RWPE2 (cell line): ENCODE results near the gene STAT5B.
"Not testable (repeated sequence)": the region's sequence is repeated elsewhere in the genome, so short reads cannot be mapped to it uniquely, and the experiment has no call there.

Experiments used
- ATAC-seq: fragments of 200-7000 bp; cut with Tn5 transposase; 3 replicates; pipeline ENCODE4 v1.9.1; 2021; ENCODE audit warnings: low read depth
- DNase-seq: peaks from one replicate; pipeline ENCODE4 v3.0.0-alpha.2; 2020; ENCODE audit warnings: low spot score
- H3K27ac ChIP-seq: fragments of 450-650 bp; 2 replicates; pipeline ENCODE4 v1.5.1; 2017; ENCODE audit warnings: mild to moderate bottlenecking; ENCODE audit not compliant: poor library complexity, severe bottlenecking
- H3K27me3 ChIP-seq: fragments of 250-450 bp; sonication (Bioruptor Pico); 2 replicates; pipeline ENCODE4 v1.5.1; 2021; ENCODE audit warnings: mild to moderate bottlenecking, moderate library complexity; ENCODE audit not compliant: insufficient read depth, poor library complexity, severe bottlenecking
- H3K36me3 ChIP-seq: fragments of 250-450 bp; sonication (Bioruptor Pico); 2 replicates; pipeline ENCODE4 v1.5.1; 2020; ENCODE audit warnings: low read depth, mild to moderate bottlenecking, moderate library complexity
- H3K4me1 ChIP-seq: fragments of 250-450 bp; sonication (Bioruptor Pico); 2 replicates; pipeline ENCODE4 v1.5.1; 2021; ENCODE audit warnings: mild to moderate bottlenecking, moderate library complexity; ENCODE audit not compliant: insufficient read depth, poor library complexity, severe bottlenecking
- H3K4me3 ChIP-seq: fragments of 250-450 bp; sonication (Bioruptor Pico); 2 replicates; pipeline ENCODE4 v1.5.1; 2021; ENCODE audit warnings: mild to moderate bottlenecking, moderate library complexity; ENCODE audit not compliant: severe bottlenecking
- H3K9me3 ChIP-seq: fragments of 250-450 bp; sonication (Bioruptor Pico); 2 replicates; pipeline ENCODE4 v1.5.1; 2021; ENCODE audit warnings: mild to moderate bottlenecking, moderate library complexity; ENCODE audit not compliant: severe bottlenecking
- TF ChIP-seq, protein P1 (sequence below): fragments of 450-650 bp; IDR thresholded peaks from one replicate; pipeline ENCODE4 v1.5.1; 2017; ENCODE audit warnings: mild to moderate bottlenecking, moderate library complexity; ENCODE audit not compliant: poor library complexity, severe bottlenecking

The STAT5B gene

DNA sequence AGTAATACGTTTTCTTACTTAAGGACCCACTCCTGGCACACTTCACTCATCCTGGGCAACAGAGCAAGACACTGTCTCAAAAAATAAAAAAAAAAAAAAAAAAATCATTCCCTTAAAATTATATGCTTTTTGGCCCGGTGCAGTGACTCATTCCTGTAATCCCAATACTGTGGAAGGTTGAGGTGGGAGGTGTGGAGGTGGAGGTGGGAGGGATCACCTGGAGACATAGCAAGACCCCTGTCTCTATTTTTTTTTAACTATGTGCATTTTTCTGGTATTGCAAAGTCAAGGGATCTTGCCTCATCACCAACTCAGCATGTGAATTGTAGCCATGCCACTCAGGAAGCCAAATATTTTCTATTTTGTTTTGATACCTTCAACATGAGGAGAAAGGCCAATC, 9.7 kb downstream of the STAT5B start:
- no peaks in the 10 kb centered on the region for H3K4me1 ChIP-seq
- no peak overlapping the region for H3K27ac ChIP-seq
- H3K27me3 ChIP-seq = no peaks in the 10 kb centered on the region
- TF ChIP-seq, protein P1, sequence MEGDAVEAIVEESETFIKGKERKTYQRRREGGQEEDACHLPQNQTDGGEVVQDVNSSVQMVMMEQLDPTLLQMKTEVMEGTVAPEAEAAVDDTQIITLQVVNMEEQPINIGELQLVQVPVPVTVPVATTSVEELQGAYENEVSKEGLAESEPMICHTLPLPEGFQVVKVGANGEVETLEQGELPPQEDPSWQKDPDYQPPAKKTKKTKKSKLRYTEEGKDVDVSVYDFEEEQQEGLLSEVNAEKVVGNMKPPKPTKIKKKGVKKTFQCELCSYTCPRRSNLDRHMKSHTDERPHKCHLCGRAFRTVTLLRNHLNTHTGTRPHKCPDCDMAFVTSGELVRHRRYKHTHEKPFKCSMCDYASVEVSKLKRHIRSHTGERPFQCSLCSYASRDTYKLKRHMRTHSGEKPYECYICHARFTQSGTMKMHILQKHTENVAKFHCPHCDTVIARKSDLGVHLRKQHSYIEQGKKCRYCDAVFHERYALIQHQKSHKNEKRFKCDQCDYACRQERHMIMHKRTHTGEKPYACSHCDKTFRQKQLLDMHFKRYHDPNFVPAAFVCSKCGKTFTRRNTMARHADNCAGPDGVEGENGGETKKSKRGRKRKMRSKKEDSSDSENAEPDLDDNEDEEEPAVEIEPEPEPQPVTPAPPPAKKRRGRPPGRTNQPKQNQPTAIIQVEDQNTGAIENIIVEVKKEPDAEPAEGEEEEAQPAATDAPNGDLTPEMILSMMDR = no peak
- no peaks in the 10 kb centered on the region for H3K36me3 ChIP-seq
- no peaks in the 10 kb centered on the region for H3K9me3 ChIP-seq
- H3K4me3 ChIP-seq = no peak overlapping the region
- DNase-seq (no peak), ATAC-seq (no peak)

DNA sequence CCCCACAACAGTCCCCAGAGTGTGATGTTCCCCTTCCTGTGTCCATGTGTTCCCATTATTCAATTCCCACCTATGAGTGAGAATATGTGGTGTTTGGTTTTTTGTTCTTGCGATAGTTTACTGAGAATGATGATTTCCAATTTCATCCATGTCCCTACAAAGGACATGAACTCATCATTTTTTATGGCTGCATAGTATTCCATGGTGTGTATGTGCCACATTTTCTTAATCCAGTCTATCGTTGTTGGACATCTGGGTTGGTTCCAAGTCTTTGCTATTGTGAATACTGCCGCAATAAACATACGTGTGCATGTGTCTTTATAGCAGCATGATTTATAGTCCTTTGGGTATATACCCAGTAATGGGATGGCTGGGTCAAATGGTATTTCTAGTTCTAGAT, 11.8 kb downstream of the STAT5B start:
- not testable (repeated sequence) for H3K27ac ChIP-seq, H3K36me3 ChIP-seq, ATAC-seq, DNase-seq, H3K4me1 ChIP-seq, H3K27me3 ChIP-seq, H3K4me3 ChIP-seq, H3K9me3 ChIP-seq

DNA sequence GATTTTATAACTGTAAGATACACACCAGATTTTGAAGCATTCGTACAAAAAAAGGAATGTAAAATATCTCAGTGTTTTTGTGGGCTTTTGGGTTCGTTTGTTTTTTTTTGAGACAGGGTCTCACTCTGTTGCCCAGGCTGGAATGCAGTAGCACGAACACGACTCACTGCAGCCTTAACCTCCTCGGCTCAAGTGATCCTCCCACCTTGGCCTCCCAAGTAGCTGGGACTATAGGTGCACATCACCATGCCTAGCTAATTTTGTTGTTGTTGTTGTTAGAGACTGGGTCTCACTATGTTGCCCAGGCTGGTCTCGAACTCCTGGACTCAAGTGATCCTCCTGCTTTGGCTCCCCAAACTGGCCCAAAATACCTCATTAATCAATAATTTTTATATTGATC, 15.9 kb downstream of the STAT5B start:
- DNase-seq (no peak), ATAC-seq (no peak)
- Histone ChIP-seq H3K27ac (no peak overlapping the region), H3K36me3 (no peaks in the 10 kb centered on the region), H3K9me3 (no peaks in the 10 kb centered on the region), H3K4me3 (no peak overlapping the region), H3K27me3 (no peaks in the 10 kb centered on the region), H3K4me1 (no peaks in the 10 kb centered on the region)
- TF ChIP-seq, protein P1 = no peak

DNA sequence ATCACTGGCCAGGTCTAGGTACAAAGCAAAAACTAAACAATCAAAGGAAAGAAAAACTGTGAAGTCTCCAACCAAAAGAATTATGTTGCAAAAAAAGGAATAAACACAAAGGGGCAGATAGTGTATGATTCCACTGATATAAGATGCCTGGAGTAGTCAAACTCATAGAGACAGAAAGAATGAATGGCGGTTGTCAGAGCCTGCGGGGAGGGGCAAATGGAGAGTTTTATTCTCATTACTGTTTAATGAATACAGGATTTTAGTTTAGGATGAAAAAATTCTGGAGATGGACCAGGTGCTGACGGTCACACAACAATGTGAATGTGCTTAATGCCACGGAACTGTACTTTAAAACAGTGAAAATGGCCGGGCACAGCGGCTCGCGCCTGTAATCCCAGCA, 20.7 kb downstream of the STAT5B start:
- Histone ChIP-seq H3K36me3 (no peaks in the 10 kb centered on the region), H3K4me1 (peaks cover 11% of the 10 kb centered on the region), H3K4me3 (no peak overlapping the region), H3K9me3 (no peaks in the 10 kb centered on the region), H3K27me3 (no peaks in the 10 kb centered on the region), H3K27ac (no peak overlapping the region)
- TF ChIP-seq, protein P1 = no peak
- ATAC-seq (no peak), DNase-seq (no peak)

DNA sequence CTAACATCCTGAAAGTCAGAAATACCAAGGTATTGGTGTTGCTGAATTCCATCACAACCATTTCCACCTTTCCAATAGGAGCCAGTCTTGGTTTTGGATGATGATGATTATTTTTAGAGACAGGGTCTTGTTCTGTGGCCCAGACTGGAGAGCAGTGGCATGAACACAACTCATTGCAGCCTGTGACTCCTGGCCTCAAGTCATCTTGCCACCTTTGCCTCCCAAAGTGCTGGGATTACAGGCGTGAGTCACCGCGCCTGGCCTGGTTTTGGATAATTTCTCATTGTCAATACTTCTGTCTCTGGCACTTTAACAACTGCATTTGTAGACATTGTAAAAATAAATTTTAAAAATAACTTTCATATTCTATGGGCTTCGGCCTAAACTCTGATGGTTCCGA, 22.6 kb downstream of the STAT5B start:
- Histone ChIP-seq H3K4me3 (no peak overlapping the region), H3K4me1 (peaks cover 11% of the 10 kb centered on the region), H3K27me3 (no peaks in the 10 kb centered on the region), H3K36me3 (no peaks in the 10 kb centered on the region), H3K9me3 (no peaks in the 10 kb centered on the region), H3K27ac (no peak overlapping the region)
- no peak for DNase-seq
- no peak for ATAC-seq
- TF ChIP-seq, protein P1 = no peak
